Mammary epithelial cell (primary cell): Measurements from ENCODE around the gene MX1.

Experiments used
- EZH2 ChIP-seq: IDR thresholded peaks from 2 replicates; pipeline ENCODE4 v1.6.1; 2012; ENCODE audit warnings: low read length, inconsistent platforms, borderline replicate concordance
- TF ChIP-seq, protein P1 (sequence below), 2 donors: IDR thresholded peaks in 1 of 2; conservative IDR thresholded peaks in 1 of 2; 2 replicates each; pipeline ENCODE4 v1.5.1; 2011 to 2012; ENCODE audit warnings: inconsistent platforms in 2 of 2, low read length in 2 of 2, mild to moderate bottlenecking in 2 of 2, control low read depth in 1 of 2, low read depth in 1 of 2; ENCODE audit not compliant: insufficient read depth in 1 of 2; ENCODE audit errors: extremely low read depth in 1 of 2

DNA sequence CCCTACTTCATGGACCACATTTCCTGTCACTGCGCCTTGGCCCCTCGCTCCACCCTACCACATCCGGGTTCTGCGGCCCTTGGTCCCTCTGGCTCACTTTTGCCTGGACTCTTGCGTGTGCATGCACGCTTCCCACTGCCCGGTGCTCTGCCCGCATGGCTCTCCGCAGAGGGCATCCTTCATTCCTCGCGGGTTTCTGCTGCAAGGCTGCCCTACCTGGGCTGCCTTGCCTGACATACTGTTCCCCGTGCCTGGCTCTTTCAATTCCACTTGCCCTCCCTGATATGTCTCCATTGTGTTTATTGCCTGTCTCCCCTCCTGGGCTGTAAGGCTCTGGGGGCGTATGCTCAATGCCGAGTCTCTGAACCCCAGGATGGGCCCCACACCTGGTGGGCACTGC, 37.8 kb upstream of the MX1 start:
- TF ChIP-seq, protein P1, sequence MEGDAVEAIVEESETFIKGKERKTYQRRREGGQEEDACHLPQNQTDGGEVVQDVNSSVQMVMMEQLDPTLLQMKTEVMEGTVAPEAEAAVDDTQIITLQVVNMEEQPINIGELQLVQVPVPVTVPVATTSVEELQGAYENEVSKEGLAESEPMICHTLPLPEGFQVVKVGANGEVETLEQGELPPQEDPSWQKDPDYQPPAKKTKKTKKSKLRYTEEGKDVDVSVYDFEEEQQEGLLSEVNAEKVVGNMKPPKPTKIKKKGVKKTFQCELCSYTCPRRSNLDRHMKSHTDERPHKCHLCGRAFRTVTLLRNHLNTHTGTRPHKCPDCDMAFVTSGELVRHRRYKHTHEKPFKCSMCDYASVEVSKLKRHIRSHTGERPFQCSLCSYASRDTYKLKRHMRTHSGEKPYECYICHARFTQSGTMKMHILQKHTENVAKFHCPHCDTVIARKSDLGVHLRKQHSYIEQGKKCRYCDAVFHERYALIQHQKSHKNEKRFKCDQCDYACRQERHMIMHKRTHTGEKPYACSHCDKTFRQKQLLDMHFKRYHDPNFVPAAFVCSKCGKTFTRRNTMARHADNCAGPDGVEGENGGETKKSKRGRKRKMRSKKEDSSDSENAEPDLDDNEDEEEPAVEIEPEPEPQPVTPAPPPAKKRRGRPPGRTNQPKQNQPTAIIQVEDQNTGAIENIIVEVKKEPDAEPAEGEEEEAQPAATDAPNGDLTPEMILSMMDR (conservative IDR thresholded peaks at IDR 0.05 in 1 of 2, IDR thresholded peaks at IDR 0.05 in 1 of 2; ENCODE audit: extremely low read depth in 1 of 2, insufficient read depth in 1 of 2, low read depth in 1 of 2, low read length in 2 of 2) = no peak
- TF ChIP-seq EZH2 = no peak
